ENCODE measurements around the gene ALDH3A1. TPM values are rescaled to one million over a fixed set of nuclear protein-coding genes. Genes with fewer than 3 reads are reported as not detected.
A peak's percentile ranks its signal among the peaks of the same experiment; 100 is the strongest.

Gene ALDH3A1
- total RNA-seq, 2 donors from 2014 or later = 3.7 to 6.6 TPM

DNA sequence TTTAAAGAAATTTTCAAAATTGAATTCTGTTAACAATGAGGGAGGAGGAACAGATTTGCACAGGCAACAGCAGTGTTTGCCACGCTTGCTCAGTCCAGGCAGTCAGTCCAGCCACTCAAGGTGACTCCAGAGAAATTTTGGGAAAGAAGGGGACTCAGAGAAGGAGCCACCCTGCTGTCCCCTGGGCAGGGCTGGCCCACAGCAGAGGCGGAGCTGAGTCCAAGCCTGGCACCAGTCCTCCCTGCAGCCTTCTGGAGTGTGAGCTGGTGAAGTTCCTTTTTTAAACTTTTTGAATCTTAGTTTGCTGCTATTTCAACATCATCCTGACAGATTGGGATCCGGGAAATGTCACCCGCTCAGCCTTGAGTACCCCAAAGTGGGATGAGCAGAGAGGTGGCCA lies 17.3 kb downstream of the ALDH3A1 start:
- intact Hi-C loops (cut with DNase I) = no loop called here
- Histone ChIP-seq H3K4me1 (peaks cover 12% of the 10 kb centered on the region), H3K36me3 (no peaks in the 10 kb centered on the region), H3K9ac (ENCODE audit: low read depth in 2 of 2, low read length in 2 of 2) (no peak overlapping the region), H3K27me3 (no peaks in the 10 kb centered on the region), H3K9me3 (no peaks in the 10 kb centered on the region), H3K4me3 (no peak overlapping the region), H3K27ac (no peak overlapping the region)
- no peak for DNase-seq
- TF ChIP-seq, protein P1, sequence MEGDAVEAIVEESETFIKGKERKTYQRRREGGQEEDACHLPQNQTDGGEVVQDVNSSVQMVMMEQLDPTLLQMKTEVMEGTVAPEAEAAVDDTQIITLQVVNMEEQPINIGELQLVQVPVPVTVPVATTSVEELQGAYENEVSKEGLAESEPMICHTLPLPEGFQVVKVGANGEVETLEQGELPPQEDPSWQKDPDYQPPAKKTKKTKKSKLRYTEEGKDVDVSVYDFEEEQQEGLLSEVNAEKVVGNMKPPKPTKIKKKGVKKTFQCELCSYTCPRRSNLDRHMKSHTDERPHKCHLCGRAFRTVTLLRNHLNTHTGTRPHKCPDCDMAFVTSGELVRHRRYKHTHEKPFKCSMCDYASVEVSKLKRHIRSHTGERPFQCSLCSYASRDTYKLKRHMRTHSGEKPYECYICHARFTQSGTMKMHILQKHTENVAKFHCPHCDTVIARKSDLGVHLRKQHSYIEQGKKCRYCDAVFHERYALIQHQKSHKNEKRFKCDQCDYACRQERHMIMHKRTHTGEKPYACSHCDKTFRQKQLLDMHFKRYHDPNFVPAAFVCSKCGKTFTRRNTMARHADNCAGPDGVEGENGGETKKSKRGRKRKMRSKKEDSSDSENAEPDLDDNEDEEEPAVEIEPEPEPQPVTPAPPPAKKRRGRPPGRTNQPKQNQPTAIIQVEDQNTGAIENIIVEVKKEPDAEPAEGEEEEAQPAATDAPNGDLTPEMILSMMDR (IDR thresholded peaks at IDR 0.05) = no peak

DNA sequence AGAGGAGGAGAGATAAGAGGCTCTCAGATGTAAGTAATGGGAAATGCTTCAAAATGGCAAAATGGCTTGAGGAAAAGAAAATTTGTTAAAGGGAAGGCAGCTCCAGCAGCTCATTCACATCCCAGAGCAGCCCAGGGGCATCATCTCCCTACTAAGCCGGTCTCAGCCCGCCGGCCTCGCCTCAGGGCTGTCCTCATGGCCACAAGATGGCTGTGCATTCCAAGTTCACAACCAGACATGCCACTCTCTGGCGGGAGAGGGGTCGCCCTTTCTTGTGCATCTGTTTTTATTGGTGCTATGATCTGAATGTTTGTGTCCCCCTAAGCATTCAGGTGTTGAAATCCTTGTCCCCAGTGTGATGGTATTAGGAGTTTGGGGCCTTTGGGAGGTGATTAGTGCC lies 18.2 kb downstream of the ALDH3A1 start:
- Histone ChIP-seq H3K27me3 (no peaks in the 10 kb centered on the region), H3K27ac (no peak overlapping the region), H3K4me1 (peaks cover 12% of the 10 kb centered on the region), H3K36me3 (no peaks in the 10 kb centered on the region), H3K4me3 (no peak overlapping the region), H3K9ac (ENCODE audit: low read depth in 2 of 2, low read length in 2 of 2) (no peak overlapping the region), H3K9me3 (no peaks in the 10 kb centered on the region)
- no peak for DNase-seq
- intact Hi-C loops (cut with DNase I) = no loop called here
- TF ChIP-seq, protein P1 (IDR thresholded peaks at IDR 0.05) = no peak

DNA sequence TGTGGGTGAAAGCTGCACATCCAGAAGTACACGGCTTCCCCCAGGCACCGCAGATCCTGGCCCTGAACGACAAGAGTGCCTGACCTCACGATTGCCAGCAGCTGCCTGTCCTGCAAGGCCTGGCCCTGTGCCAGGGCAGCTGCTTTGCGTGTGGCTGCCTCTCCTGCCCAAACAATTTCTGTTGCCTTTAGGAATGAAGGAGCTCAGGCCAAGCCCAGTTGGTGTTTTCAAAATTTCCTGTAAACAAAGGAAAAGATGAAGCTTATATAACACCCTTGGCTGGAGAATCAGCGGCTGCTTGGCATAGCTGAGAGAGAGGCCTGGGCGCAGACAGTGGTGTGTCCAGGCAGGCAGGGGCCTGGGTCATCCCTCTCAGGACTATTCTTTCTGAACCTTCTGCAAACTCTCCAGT lies 20.0 kb downstream of the ALDH3A1 start:
- H3K36me3 ChIP-seq = no peaks in the 10 kb centered on the region
- DNase-seq = peak; percentile 80
- intact Hi-C loops (cut with DNase I) = no loop called here
- no peak overlapping the region for H3K4me3 ChIP-seq
- peak overlapping the region; percentile 51 to 68 for H3K9ac ChIP-seq (ENCODE audit: low read depth in 2 of 2, low read length in 2 of 2)
- TF ChIP-seq, protein P1 (IDR thresholded peaks at IDR 0.05) = no peak
- peaks cover 9% of the 10 kb centered on the region for H3K4me1 ChIP-seq
- no peaks in the 10 kb centered on the region for H3K27me3 ChIP-seq
- H3K27ac ChIP-seq = peak overlapping the region; percentile 57
- no peaks in the 10 kb centered on the region for H3K9me3 ChIP-seq

DNA sequence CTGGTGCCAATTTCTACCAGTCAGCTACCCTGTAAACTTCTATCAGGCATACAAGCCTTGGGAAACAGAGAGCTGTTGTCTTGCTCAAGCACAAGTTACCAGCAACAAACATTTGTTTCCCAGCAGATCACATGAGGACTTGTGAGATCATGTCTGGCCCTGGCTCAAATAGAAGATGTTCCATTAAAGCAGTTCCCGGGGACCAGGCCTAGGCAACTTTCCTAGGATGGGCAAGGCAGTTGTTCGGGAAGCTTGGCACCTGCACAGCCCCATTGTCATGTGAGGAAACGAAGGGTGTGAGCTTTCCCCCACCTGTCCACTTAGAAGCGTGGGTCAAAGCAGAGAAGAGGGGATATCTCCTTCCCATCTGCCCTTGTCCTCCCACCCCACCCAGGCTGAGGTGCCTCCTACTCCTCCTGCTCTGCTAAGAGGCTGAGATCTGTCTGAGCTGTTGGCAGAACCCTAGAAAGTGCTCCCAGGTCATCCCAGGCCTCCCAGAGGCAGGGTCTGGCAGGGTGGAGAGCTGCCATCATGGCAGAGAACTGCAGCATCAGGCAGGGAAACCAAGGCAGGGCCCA lies 20.5 kb downstream of the ALDH3A1 start:
- H3K9ac ChIP-seq (ENCODE audit: low read depth in 2 of 2, low read length in 2 of 2) = peak overlapping the region; percentile 51 to 68
- no peaks in the 10 kb centered on the region for H3K9me3 ChIP-seq
- peak; percentile 56 for DNase-seq
- H3K4me3 ChIP-seq = no peak overlapping the region
- no peaks in the 10 kb centered on the region for H3K27me3 ChIP-seq
- peak overlapping the region; percentile 57 for H3K27ac ChIP-seq
- TF ChIP-seq, protein P1 (IDR thresholded peaks at IDR 0.05) = no peak
- intact Hi-C loops (cut with DNase I) = no loop called here
- H3K36me3 ChIP-seq = no peaks in the 10 kb centered on the region
- H3K4me1 ChIP-seq = peaks cover 9% of the 10 kb centered on the region

DNA sequence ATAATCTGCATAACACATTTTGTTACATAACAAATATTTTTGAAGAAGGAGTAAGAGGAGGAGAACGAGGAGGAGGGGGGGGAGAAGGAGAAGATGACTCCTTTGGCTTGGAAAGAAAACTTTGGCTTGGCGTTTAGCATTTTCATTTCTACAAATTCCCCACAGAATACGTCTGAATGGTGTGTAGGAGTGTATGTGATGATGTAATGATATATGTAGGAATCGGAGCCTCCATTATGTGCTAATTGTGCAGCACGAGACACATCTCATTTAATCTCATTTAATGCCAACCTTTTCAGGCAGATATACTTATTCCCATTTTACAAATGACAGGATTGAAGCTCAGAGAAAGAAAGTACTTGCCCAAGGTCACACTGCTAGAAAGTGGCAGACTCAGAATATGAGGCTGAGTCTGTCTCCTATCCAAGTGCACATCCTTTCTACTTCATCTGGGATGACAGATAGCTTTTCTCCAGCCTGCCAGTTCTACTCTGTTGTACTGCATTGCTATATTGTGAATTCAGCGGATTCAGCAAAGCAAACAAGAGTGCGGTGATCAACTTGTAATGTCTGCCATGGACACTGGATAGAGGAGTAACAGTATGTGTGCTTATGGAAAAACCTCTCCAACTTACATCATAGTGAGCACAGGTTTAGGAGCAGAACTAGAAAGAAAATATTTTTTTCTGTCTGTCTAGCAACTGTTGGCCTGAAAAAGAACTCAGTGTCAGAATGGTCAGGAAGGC lies 21.3 kb downstream of the ALDH3A1 start:
- Histone ChIP-seq H3K27ac (peak overlapping the region; percentile 57), H3K9ac (ENCODE audit: low read depth in 2 of 2, low read length in 2 of 2) (no peak overlapping the region), H3K9me3 (no peaks in the 10 kb centered on the region), H3K36me3 (no peaks in the 10 kb centered on the region), H3K4me1 (peaks cover 9% of the 10 kb centered on the region), H3K27me3 (no peaks in the 10 kb centered on the region), H3K4me3 (no peak overlapping the region)
- DNase-seq = no peak
- TF ChIP-seq, protein P1 (IDR thresholded peaks at IDR 0.05) = no peak
- intact Hi-C loops (cut with DNase I) = no loop called here

Measured in colonic mucosa (tissue), 4 donors.